Endodermal cell (in vitro differentiated cells): ENCODE data around the gene GLIS2. TPM values are rescaled to one million over a fixed set of nuclear protein-coding genes. Genes with fewer than 3 reads are reported as not detected.

Experiments used
- DNase-seq: peaks from one replicate; pipeline ENCODE4 v3.0.0-alpha.2; 2017
- H3K27ac ChIP-seq: 2 replicates; pipeline ENCODE4 v1.5.1; 2013; ENCODE audit warnings: mild to moderate bottlenecking, low read depth, low read length, moderate library complexity
- H3K27me3 ChIP-seq: 2 replicates; pipeline ENCODE4 v1.6.1; 2013; ENCODE audit warnings: mild to moderate bottlenecking, low read length, moderate library complexity; ENCODE audit not compliant: insufficient read depth, control insufficient read depth, poor library complexity, severe bottlenecking
- H3K36me3 ChIP-seq: 2 replicates; pipeline ENCODE4 v1.7.0; 2013; ENCODE audit warnings: mild to moderate bottlenecking, low read length, moderate library complexity; ENCODE audit not compliant: control insufficient read depth, insufficient read depth
- H3K4me1 ChIP-seq: one replicate; pipeline ENCODE4 v1.7.0; 2013; ENCODE audit warnings: low read length; ENCODE audit not compliant: control insufficient read depth, insufficient read depth
- H3K4me3 ChIP-seq: 2 replicates; pipeline ENCODE4 v1.5.1; 2013; ENCODE audit warnings: mild to moderate bottlenecking, low read length, moderate library complexity
- H3K9ac ChIP-seq: 2 replicates; pipeline ENCODE4 v1.6.1; 2013; ENCODE audit warnings: mild to moderate bottlenecking, low read length, moderate library complexity; ENCODE audit not compliant: poor library complexity, severe bottlenecking; ENCODE audit errors: extremely low read depth
- H3K9me3 ChIP-seq: 2 replicates; pipeline ENCODE4 v1.6.1; 2013; ENCODE audit warnings: mild to moderate bottlenecking, low read length, moderate library complexity; ENCODE audit not compliant: control insufficient read depth
- H3K27ac Mint-ChIP-seq: 2 replicates; pipeline ENCODE4 v1.8.0; 2020; ENCODE audit warnings: mixed read lengths
- H3K27me3 Mint-ChIP-seq: 2 replicates; pipeline ENCODE4 v1.8.0; 2021; ENCODE audit warnings: mild to moderate bottlenecking, mixed read lengths; ENCODE audit not compliant: insufficient read depth
- H3K36me3 Mint-ChIP-seq: 2 replicates; pipeline ENCODE4 v1.8.0; 2020; ENCODE audit warnings: low read depth, mixed read lengths
- H3K4me1 Mint-ChIP-seq: 2 replicates; pipeline ENCODE4 v1.8.0; 2020; ENCODE audit warnings: mixed read lengths
- H3K4me3 Mint-ChIP-seq: 2 replicates; pipeline ENCODE4 v1.8.0; 2020; ENCODE audit warnings: mild to moderate bottlenecking, moderate library complexity, mixed read lengths
- H3K9me3 Mint-ChIP-seq: 2 replicates; pipeline ENCODE4 v1.8.0; 2020; ENCODE audit warnings: mild to moderate bottlenecking, mixed read lengths
- WGBS, 2 experiments: methylation state at CpG; one replicate each; pipeline versions ENCODE4 v1.1.5 to v1.1.7; 2013; ENCODE audit warnings: missing lambda C conversion rate in 2 of 2, mixed read lengths in 1 of 2; ENCODE audit not compliant: insufficient coverage in 1 of 2, insufficient read length in 1 of 2; 5-methylcytosine and 5-hydroxymethylcytosine counted together
- total RNA-seq, 2 donors: library from RNA; stranded (reverse); fragmentation: NEBNext Ultra II Directional in 1 of 2; extraction: Animal tissue kit (Norgen Biotek cat#: 25700) in 1 of 2; gene quantifications; 2 replicates in 1 of 2; 3 replicates in 1 of 2; pipeline ENCODE4 v1.2.1, GENCODE V29; 2021
- TF ChIP-seq, protein P1 (sequence below): fragments of 200-600 bp; sonication (generic); conservative IDR thresholded peaks from 2 replicates; pipeline ENCODE4 v1.5.0; 2021; ENCODE audit warnings: antibody characterized with exemption, mild to moderate bottlenecking

GLIS2 gene
- total RNA-seq, 2 donors from 2014 or later, result 9.1 to 13.2 TPM

DNA sequence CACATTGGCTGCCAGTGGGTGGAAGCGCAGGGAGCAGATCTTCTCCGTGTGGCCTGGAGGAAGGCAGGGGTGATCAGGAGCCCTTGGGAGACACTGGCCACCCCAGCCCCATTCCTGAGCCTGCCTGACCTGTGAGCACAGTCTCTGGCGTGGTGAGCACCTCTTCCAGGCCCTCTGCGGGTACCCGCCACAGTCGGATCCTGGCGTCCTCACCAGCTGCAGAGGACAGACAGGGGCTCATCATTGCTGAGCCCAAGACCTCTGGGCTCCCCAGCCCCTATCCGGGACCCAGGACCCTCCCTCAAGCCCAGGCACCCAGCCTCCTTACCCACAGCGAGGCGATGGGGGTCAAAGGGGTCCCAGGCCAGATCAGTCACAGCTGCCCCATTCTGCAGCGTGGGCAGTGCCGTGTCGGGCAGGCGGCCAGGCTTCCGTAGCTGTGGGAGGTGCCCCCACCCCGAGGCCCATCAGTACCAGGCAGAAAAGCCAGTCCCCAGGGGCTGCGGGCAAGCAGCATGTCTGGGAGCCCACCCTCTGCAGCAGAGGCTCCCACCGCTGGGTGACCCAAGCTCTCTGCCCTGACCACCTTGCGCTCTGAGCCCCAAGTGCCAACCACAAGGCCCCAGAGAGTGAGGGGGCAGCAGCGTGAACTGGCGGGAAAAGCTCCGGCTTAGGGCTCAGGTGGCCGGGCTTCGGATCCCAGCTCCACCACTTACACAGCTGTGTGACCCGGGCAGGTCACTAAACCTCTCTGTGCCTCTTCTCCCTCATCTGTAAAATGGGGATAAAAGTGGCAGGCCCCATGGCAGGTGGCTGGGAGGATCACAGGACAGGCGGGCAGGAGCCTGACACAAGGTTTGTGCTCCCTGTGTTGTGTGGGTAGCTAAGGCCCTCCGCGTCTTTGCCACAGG lies 45.4 kb downstream of the GLIS2 start:
- peaks cover 7% of the 10 kb centered on the region for H3K36me3 Mint-ChIP-seq
- Histone ChIP-seq H3K27ac (no peak overlapping the region), H3K36me3 (no peaks in the 10 kb centered on the region), H3K27me3 (no peaks in the 10 kb centered on the region), H3K4me1 (no peaks in the 10 kb centered on the region), H3K9ac (no peak overlapping the region), H3K9me3 (no peaks in the 10 kb centered on the region), H3K4me3 (no peak overlapping the region)
- DNase-seq, result no peak
- no peak overlapping the region for H3K4me3 Mint-ChIP-seq
- TF ChIP-seq, protein P1, sequence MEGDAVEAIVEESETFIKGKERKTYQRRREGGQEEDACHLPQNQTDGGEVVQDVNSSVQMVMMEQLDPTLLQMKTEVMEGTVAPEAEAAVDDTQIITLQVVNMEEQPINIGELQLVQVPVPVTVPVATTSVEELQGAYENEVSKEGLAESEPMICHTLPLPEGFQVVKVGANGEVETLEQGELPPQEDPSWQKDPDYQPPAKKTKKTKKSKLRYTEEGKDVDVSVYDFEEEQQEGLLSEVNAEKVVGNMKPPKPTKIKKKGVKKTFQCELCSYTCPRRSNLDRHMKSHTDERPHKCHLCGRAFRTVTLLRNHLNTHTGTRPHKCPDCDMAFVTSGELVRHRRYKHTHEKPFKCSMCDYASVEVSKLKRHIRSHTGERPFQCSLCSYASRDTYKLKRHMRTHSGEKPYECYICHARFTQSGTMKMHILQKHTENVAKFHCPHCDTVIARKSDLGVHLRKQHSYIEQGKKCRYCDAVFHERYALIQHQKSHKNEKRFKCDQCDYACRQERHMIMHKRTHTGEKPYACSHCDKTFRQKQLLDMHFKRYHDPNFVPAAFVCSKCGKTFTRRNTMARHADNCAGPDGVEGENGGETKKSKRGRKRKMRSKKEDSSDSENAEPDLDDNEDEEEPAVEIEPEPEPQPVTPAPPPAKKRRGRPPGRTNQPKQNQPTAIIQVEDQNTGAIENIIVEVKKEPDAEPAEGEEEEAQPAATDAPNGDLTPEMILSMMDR, result no peak
- 94 to 100% methylated on average over 5 to 28 of the region's 28 CpGs for WGBS, 2 experiments
- H3K9me3 Mint-ChIP-seq, result no peaks in the 10 kb centered on the region
- H3K4me1 Mint-ChIP-seq, result no peaks in the 10 kb centered on the region
- no peaks in the 10 kb centered on the region for H3K27me3 Mint-ChIP-seq
- no peak overlapping the region for H3K27ac Mint-ChIP-seq

DNA sequence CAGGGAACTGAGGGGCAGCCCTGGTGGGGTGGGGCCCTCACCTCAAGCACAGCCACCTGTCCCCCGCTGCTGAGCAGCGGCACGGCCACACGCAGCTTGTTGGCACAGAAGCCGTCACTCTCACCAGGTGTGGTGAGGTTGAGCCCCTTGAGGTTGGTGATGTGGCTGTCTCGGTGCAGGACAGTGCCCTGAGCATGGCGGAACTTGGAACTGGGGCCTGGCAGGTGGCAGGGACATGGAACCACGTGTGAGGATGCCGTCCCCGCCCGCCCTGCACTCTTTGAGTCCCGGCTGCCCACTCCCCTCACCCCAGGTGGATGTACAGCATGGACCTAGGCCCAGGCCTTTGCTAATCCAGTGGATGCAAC lies 46.1 kb downstream of the GLIS2 start:
- Mint-ChIP-seq H3K4me3 (no peak overlapping the region), H3K4me1 (no peaks in the 10 kb centered on the region)
- DNase-seq, result no peak

DNA sequence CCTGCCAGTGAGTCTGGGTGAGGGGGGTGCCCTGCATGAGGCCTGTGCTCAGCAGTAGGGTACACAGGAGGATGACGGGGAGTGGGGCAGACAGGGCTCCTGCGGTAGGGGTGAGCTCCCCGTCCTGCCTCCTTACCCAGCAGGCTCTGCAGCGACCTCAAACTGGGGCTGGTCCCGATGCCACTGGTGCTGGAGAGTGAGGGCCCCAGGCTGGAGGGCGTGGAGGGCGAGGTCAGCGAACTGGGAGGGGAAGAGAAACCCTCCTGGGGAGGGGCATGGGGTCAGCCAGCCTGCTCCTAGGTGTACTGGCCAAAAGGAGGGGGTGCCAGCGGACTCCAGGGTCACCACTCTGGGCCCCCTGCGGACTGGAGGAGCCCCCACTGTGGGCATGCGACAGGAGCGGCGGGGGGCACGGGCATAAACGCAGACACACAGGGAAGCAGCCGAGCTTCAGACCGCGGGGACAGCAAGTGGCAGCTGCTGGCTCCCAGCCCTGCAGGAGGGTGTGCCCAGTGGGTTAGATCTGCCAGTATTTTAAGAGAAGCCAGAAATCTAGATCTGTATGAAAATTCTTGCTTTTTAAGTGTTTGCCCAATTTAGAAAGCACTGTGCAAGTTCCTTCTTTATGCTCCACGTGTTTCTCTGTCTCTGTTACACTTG lies 46.7 kb downstream of the GLIS2 start:
- H3K4me3 Mint-ChIP-seq, result no peak overlapping the region

More for the DNA sequence above, 46.1 kb downstream of the GLIS2 start:
- Histone ChIP-seq H3K9me3 (no peaks in the 10 kb centered on the region), H3K36me3 (no peaks in the 10 kb centered on the region), H3K27ac (no peak overlapping the region), H3K9ac (no peak overlapping the region), H3K27me3 (no peaks in the 10 kb centered on the region), H3K4me1 (no peaks in the 10 kb centered on the region), H3K4me3 (no peak overlapping the region)
- Mint-ChIP-seq H3K27me3 (no peaks in the 10 kb centered on the region), H3K27ac (no peak overlapping the region), H3K9me3 (no peaks in the 10 kb centered on the region), H3K36me3 (peaks cover 7% of the 10 kb centered on the region)
- WGBS, 2 experiments, result 90 to 91% methylated on average over 12 of the region's 12 CpGs
- TF ChIP-seq, protein P1, result no peak

More for the DNA sequence above, 46.7 kb downstream of the GLIS2 start:
- Histone ChIP-seq H3K36me3 (no peaks in the 10 kb centered on the region), H3K27me3 (no peaks in the 10 kb centered on the region), H3K9me3 (no peaks in the 10 kb centered on the region), H3K27ac (no peak overlapping the region), H3K4me3 (no peak overlapping the region), H3K9ac (no peak overlapping the region), H3K4me1 (no peaks in the 10 kb centered on the region)
- TF ChIP-seq, protein P1, result no peak
- H3K9me3 Mint-ChIP-seq, result no peaks in the 10 kb centered on the region
- WGBS, 2 experiments, result 84 to 91% methylated on average over 11 to 19 of the region's 19 CpGs
- DNase-seq, result no peak
- H3K36me3 Mint-ChIP-seq, result peaks cover 7% of the 10 kb centered on the region
- H3K27me3 Mint-ChIP-seq, result no peaks in the 10 kb centered on the region
- no peaks in the 10 kb centered on the region for H3K4me1 Mint-ChIP-seq
- no peak overlapping the region for H3K27ac Mint-ChIP-seq
